Body of pancreas (tissue), 4 donors: ENCODE measurements around the gene TMEM43. TPM values are rescaled to one million over a fixed set of nuclear protein-coding genes. Genes with fewer than 3 reads are reported as not detected.

Experiments used
- ATAC-seq: fragments of 150-250 bp; one replicate; pipeline ENCODE4 v1.9.1; 2016
- DNase-seq, 4 donors: peaks; one replicate each; pipeline ENCODE4 v3.0.0-alpha.2; 2019
- H3K27ac ChIP-seq, 4 donors: fragments of 200-600 bp; sonication (generic); 1 replicate in 3 of 4; 2 replicates in 1 of 4; pipeline versions ENCODE4 v1.5.1 to v1.6.1; 2016 to 2019; ENCODE audit warnings: mild to moderate bottlenecking in 1 of 4, mixed read lengths in 1 of 4, moderate library complexity in 1 of 4
- H3K27me3 ChIP-seq, 2 donors: fragments of 200-600 bp; sonication (generic); one replicate each; pipeline ENCODE4 v1.6.0; 2016; ENCODE audit warnings: mild to moderate bottlenecking in 1 of 2
- H3K36me3 ChIP-seq, 2 donors: fragments of 200-600 bp; sonication (generic); replicated peaks in 1 of 2; 2 replicates each; pipeline ENCODE4 v1.5.1; 2016; ENCODE audit warnings: low read depth in 2 of 2; ENCODE audit not compliant: insufficient read depth in 1 of 2
- H3K4me1 ChIP-seq: fragments of 200-600 bp; sonication (generic); one replicate; pipeline ENCODE4 v1.6.0; 2016
- H3K4me3 ChIP-seq, 2 donors: fragments of 200-600 bp; sonication (generic); 1 replicate in 1 of 2; 2 replicates in 1 of 2; pipeline ENCODE4 v1.5.1; 2016 to 2019
- H3K9me3 ChIP-seq, 3 donors: fragments of 200-600 bp; sonication (generic); 1 replicate in 2 of 3; 2 replicates in 1 of 3; pipeline ENCODE4 v1.5.1; 2016
- CTCF ChIP-seq, 7 experiments: fragments of 450-650 bp in 4 of 7; fragments of 200-600 bp in 3 of 7; sonication (generic) in 3 of 7; IDR thresholded peaks; one replicate each; pipeline ENCODE4 v1.5.1; 2016 to 2019; ENCODE audit warnings: antibody characterized with exemption in 7 of 7
- POLR2A ChIP-seq, 3 donors: fragments of 450-650 bp; IDR thresholded peaks; one replicate each; pipeline ENCODE4 v1.6.1; 2016; ENCODE audit warnings: antibody characterized with exemption in 3 of 3, mild to moderate bottlenecking in 2 of 3
- WGBS, 2 donors: methylation state at CpG; one replicate each; pipeline ENCODE4 v1.1.5; 2017; 5-methylcytosine and 5-hydroxymethylcytosine counted together
- intact Hi-C: fragments of 100-400 bp; cut with DNase I; formaldehyde crosslinking; loops from one replicate; pipeline ENCODE4 v1.15.1; 2023
- total RNA-seq, 2 donors: library from RNA; depleted of rRNA; stranded (reverse); fragments of >200 nt; gene quantifications; one replicate each; pipeline ENCODE4 v1.1.0, GENCODE V29; 2016

The TMEM43 gene
- total RNA-seq, 2 donors from 2014 or later = 21.8 to 38.4 TPM

GRCh38 chr3:14137445-14137844 lies 12.6 kb downstream of the TMEM43 start:
- TF ChIP-seq POLR2A (IDR thresholded peaks at IDR 0.05) = no peak
- TF ChIP-seq CTCF (IDR thresholded peaks at IDR 0.05) = no peak
- intact Hi-C loops = no loop called here
- no peak for ATAC-seq
- Histone ChIP-seq H3K27ac (no peak overlapping the region), H3K27me3 (no peaks in the 10 kb centered on the region), H3K4me1 (no peaks in the 10 kb centered on the region), H3K36me3 (peaks cover 0 to 34% of the 10 kb centered on the region in 2 donors), H3K4me3 (no peak overlapping the region), H3K9me3 (no peaks in the 10 kb centered on the region)
- no peak for DNase-seq
- 63 to 66% methylated on average over 3 of the region's 3 CpGs for WGBS, 2 donors

- DNase-seq (no peak), ATAC-seq (no peak)
- WGBS, 2 donors = 89 to 91% methylated on average over 16 of the region's 16 CpGs
- TF ChIP-seq POLR2A (IDR thresholded peaks at IDR 0.05) = no peak
- no peak for TF ChIP-seq CTCF (IDR thresholded peaks at IDR 0.05)
- no peaks in the 10 kb centered on the region for H3K9me3 ChIP-seq
- no peaks in the 10 kb centered on the region for H3K27me3 ChIP-seq
- H3K36me3 ChIP-seq = peaks cover 0 to 26% of the 10 kb centered on the region in 2 donors
- H3K4me3 ChIP-seq = no peak overlapping the region
- no peak overlapping the region for H3K27ac ChIP-seq
- no peaks in the 10 kb centered on the region for H3K4me1 ChIP-seq
- intact Hi-C loops = no loop called here
These were observed 13.4 kb downstream of the TMEM43 start for GRCh38 chr3:14138109-14138877.

- TF ChIP-seq POLR2A (IDR thresholded peaks at IDR 0.05) = no peak
- TF ChIP-seq CTCF (IDR thresholded peaks at IDR 0.05) = no peak
- ATAC-seq (no peak), DNase-seq (no peak)
- intact Hi-C loops = no loop called here
- no peaks in the 10 kb centered on the region for H3K9me3 ChIP-seq
- peaks cover 5% of the 10 kb centered on the region for H3K4me1 ChIP-seq
- no peak overlapping the region for H3K27ac ChIP-seq
- no peak overlapping the region for H3K4me3 ChIP-seq
- no peaks in the 10 kb centered on the region for H3K27me3 ChIP-seq
- 87 to 91% methylated on average over 11 to 14 of the region's 14 CpGs for WGBS, 2 donors
- H3K36me3 ChIP-seq = peaks cover 0 to 20% of the 10 kb centered on the region in 2 donors
These were observed 14.2 kb downstream of the TMEM43 start for GRCh38 chr3:14138878-14139655.

GRCh38 chr3:14139771-14140170 lies 14.9 kb downstream of the TMEM43 start:
- H3K9me3 ChIP-seq = no peaks in the 10 kb centered on the region
- peaks cover 12% of the 10 kb centered on the region for H3K4me1 ChIP-seq
- TF ChIP-seq POLR2A (IDR thresholded peaks at IDR 0.05) (no peak), CTCF (IDR thresholded peaks at IDR 0.05) (no peak)
- DNase-seq (no peak), ATAC-seq (no peak)
- intact Hi-C loops = no loop called here
- H3K4me3 ChIP-seq = no peak overlapping the region
- H3K27me3 ChIP-seq = no peaks in the 10 kb centered on the region
- no peak overlapping the region for H3K27ac ChIP-seq
- H3K36me3 ChIP-seq = peaks cover 0 to 17% of the 10 kb centered on the region in 2 donors
- WGBS, 2 donors = 75 to 87% methylated on average over 2 to 5 of the region's 5 CpGs
